IPS-NIHi11 (cell line): ENCODE measurements around the gene SUSD3.

ENCODE experiments used
- DNase-seq: peaks from one replicate; pipeline ENCODE4 v3.0.0; 2012; ENCODE audit warnings: mixed read lengths, low spot score

Gene SUSD3

GRCh38 chr9:93077367-93077766 is 18.9 kb downstream of the SUSD3 start:
- DNase-seq: no peak

- no peak for DNase-seq
Measured at GRCh38 chr9:93077811-93078210, 19.3 kb downstream of the SUSD3 start.

GRCh38 chr9:93079371-93079770 is 20.9 kb downstream of the SUSD3 start:
- no peak for DNase-seq

- DNase-seq: no peak
Measured at GRCh38 chr9:93080406-93080805, 21.9 kb downstream of the SUSD3 start.

DNA sequence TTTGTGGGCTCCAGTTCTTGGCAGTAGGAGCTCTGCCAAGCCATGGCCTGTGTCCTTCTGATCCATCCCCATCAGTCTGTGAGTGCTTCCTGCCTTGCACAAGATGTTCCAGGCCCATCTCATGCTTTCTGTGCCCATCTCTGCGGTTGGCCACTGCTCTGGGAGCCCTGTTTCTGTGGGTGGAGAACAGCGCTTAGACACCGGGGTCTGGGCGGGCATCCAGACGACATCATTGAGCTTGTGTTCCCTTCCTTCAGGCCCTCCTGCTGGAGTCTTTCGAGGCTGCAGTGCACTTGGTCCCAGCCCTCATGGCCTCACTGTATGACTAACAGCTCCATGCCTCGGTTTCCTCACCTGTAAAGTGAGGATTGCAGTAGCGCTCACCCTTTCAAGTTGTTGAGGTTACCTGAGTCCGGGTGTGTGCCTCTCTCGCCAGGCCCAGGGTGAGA is 22.6 kb downstream of the SUSD3 start:
- DNase-seq: no peak

DNA sequence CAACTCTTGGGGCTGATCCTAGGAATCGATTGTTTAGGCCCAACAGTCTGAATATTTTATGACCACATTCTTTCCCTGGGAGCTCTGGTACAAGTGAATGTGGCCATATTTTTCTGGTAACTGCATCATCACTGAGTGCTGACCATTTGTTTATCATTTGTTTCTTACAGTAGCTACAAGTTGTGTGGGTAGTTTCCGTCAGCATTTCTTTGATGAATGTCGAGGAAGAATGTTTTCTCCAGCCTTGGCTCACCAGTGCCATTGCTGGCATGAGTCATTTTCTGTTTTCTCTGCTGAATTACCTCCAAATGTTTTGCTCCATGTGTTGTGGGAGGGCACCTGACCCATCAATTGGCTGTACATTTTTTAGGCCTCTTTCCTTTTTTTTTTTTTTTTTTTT is 23.4 kb downstream of the SUSD3 start:
- DNase-seq: no peak

DNA sequence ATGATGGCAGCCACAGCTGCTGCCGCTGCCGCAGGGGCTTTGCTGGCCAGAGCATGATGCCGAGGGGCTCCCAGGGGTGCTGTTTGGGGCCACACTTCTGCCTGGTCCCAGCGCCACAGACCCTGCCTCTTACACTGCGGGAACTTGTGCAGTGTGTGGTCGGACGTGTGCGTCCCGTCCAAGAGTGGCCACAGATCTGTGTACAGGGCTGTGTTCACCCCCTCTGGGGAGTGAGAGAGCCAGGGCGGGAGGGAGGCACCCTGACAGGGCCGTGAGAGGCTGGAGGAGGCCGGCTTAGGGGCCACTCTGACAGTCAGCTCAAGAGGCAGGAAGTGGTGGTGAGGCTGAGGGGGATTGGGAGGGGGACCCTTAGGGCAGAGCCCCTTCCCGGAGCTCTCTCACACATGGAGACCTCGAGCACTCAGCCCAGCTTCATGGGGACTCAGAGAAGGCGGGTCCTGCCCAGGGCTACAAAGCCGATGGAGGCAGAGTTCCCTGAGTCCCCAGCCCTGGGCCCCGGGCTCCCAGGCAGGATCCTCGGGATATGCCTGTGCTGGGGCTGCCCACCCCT is 24.4 kb downstream of the SUSD3 start:
- DNase-seq: no peak

- DNase-seq: no peak
Measured at GRCh38 chr9:93083592-93084470, 25.3 kb downstream of the SUSD3 start.

GRCh38 chr9:93084471-93084881 is 26.0 kb downstream of the SUSD3 start:
- DNase-seq: no peak

DNA sequence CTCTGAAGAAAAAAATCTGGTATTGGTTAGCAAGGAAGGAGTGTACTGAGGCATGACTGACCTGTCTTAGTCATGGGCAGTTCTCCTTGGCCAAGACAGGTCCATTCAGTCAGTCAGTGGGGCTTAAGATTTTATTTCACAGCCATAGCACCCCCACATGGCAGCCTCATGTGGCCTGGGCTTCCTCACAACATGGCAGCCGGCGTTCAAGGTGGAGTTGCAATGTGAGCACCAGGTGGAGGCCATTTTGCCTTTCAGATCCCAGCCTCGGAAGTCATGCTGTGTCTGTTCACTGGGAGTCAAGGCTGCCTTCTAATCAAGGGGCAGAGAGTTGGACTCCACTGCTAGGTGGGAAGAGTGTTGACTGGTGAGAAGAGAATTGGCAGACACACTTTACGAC is 27.2 kb downstream of the SUSD3 start:
- no peak for DNase-seq

GRCh38 chr9:93086447-93087224 is 28.1 kb downstream of the SUSD3 start:
- no peak for DNase-seq

DNA sequence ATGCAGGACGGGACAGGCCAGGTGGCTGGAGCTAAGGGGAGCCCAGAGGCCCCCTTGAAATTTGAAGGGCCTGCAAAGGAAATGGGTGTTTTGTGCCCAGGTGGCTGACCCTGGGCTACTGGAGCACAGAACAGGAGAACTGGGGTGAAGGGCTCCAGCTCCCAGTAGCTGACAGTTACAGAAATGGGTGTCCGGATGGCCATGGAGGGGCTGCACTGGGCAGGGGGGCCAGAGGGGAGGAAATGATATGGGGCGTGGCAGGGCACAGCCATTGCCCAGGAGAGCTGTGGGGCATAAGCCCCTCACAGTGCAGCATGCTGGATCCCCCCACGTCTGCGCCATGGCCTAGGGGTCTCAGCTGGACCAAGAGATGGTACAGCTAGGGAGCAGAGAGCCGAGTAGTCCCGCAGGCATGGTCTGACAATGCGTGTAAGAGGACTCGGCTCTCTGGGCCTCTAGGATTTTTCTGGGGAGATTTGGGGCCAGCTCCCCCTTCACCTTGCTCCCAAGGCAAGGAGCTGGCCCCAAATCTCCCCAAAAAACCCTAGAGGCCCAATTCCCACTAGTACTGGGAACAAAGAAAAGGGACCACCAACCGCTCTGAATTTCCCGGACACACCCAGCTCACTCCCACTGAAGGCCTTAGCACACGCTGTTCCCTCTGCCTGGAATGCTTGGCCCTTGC is 29.6 kb downstream of the SUSD3 start:
- DNase-seq: no peak

DNA sequence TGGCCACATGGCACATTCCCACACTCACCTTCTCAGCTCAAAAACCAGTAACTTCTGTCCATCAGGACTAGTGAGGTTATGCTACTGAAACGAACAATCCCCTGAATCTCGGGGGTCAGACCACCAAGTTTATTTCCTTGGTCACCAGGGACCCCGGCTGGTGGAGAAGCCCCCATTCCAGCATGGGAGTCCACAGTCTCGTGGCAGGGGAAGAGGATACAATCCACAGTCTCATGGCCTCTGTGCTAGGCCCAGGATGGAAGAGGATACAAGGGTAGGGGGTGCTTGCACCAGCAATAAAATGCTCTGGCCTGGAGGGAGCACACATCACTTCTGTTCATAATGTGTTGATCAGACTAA is 30.1 kb downstream of the SUSD3 start:
- DNase-seq: no peak

DNA sequence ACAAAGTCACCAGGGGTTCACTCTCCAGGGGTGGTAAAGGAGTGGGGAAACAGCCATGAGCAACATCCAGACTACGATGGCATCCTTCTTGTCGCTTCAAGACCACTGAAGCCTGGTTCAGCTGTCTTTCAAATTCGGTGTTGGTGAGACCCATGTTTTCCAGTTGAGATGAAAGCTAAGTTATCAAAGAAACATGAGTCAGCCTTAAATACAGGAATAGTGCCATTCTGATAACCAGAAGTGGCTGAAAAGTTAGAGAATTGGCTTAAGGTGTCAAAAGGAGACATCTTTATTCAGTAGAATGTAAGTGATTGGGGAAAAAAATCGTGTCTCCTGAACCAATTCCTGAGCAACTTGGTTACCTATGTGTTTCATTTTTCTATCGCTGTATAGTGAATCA is 30.5 kb downstream of the SUSD3 start:
- no peak for DNase-seq

- DNase-seq: peak; percentile 2
Measured at GRCh38 chr9:93089481-93089991, 31.0 kb downstream of the SUSD3 start.

GRCh38 chr9:93090091-93090655 is 31.7 kb downstream of the SUSD3 start:
- no peak for DNase-seq

- DNase-seq: no peak
Measured at GRCh38 chr9:93091056-93091452, 32.6 kb downstream of the SUSD3 start.

- DNase-seq: peak; percentile 0
Measured at GRCh38 chr9:93091453-93092081, 33.1 kb downstream of the SUSD3 start.

DNA sequence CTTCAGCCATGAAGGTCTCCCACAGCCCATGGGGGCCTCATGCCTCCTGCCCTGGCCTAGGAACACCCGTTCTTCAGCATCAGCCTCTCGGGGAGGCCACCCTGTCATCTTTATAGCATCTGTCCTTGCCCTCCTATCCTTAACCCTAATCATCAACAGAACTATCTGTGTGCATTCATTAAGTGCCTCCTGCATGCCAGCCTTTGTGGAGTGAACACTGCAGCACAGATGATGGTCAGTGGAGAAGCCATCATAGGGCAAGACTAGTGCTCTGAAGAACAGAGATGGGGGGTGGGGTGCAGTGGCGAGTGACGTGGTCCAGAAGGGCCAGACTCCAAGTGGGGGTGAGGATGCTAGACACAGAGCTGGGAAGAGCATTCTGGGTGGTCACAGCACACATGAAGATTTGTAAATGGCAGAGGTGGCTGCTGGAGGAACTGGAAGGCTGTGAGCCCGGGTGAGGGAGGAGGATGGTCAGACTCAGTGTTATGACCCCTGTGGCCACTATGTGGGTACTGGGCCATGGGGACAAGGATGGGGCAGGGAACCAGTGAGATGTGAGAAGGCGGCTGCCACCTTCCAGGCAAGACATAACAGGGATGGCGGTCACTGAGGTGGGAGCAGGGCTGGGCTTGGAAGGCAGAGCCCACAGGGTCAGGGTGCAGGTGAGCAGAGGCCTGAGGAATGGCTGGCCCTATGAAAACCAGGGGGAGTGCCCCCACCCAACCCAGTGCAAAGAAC is 33.9 kb downstream of the SUSD3 start:
- DNase-seq: no peak

DNA sequence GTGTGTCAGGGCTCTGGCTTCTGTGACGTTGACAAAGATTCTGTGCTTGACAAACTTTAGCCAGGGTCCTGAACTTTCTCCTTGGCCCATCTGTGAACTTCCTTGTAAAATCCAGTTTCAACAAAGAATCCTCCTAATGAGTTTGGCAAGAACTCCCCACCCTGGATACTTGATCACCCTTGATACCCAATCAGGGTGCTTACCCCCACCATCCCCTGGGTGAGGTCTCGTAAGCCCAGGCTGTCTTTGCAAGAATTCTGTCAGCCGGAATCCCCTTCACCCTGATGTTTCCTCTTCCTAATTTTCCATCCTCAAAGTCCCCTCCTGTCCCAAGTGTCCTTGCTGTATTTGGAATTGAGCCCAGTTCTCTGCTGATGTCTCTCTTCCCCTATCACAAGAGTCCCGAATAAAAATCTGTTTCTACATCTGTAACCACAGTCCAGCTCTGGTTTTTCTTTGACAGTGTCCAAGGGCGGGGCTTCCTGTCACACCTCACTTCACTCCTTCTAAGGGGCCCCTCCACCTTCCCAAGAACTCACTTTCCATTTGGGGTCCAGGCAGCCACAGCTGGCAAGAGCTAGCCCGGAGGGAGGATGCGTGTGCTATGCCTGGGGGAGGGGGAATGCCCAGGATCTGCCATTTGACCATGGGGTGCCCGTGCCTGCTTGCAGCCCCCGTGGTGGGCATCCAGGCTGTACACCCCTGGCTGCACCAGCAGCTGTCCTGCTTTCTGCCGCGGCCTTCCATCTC is 34.8 kb downstream of the SUSD3 start:
- peak; percentile 1 for DNase-seq
